Glutamatergic neuron (in vitro differentiated cells): ENCODE results near the gene IL17RD. TPM values are rescaled to one million over a fixed set of nuclear protein-coding genes. Genes with fewer than 3 reads are reported as not detected.
A peak's percentile ranks its signal among the peaks of the same experiment; 100 is the strongest.

Experiments used
- DNase-seq: peaks from one replicate; pipeline ENCODE4 v3.0.0; 2022
- H3K27ac Mint-ChIP-seq: one replicate; pipeline ENCODE4 v1.8.0; 2020; ENCODE audit warnings: mild to moderate bottlenecking, mixed read lengths, inconsistent platforms; ENCODE audit not compliant: unreplicated experiment
- H3K27me3 Mint-ChIP-seq: one replicate; pipeline ENCODE4 v1.8.0; 2020; ENCODE audit warnings: mild to moderate bottlenecking, moderate library complexity, mixed read lengths, inconsistent platforms; ENCODE audit not compliant: unreplicated experiment
- H3K36me3 Mint-ChIP-seq: one replicate; pipeline ENCODE4 v1.8.0; 2020; ENCODE audit warnings: mild to moderate bottlenecking, mixed read lengths, inconsistent platforms; ENCODE audit not compliant: unreplicated experiment
- H3K4me1 Mint-ChIP-seq: one replicate; pipeline ENCODE4 v1.8.0; 2020; ENCODE audit warnings: mild to moderate bottlenecking, low read depth, mixed read lengths, inconsistent platforms; ENCODE audit not compliant: unreplicated experiment
- H3K4me3 Mint-ChIP-seq: one replicate; pipeline ENCODE4 v1.8.0; 2020; ENCODE audit warnings: mild to moderate bottlenecking, mixed read lengths, inconsistent platforms; ENCODE audit not compliant: unreplicated experiment
- H3K9me3 Mint-ChIP-seq: one replicate; pipeline ENCODE4 v1.8.0; 2020; ENCODE audit warnings: mild to moderate bottlenecking, moderate library complexity, mixed read lengths, inconsistent platforms; ENCODE audit not compliant: unreplicated experiment
- CTCF ChIP-seq: fragments of 200-600 bp; sonication (generic); IDR thresholded peaks from one replicate; pipeline ENCODE4 v1.5.0; 2021; ENCODE audit not compliant: partially characterized antibody, unreplicated experiment
- total RNA-seq: library from RNA; stranded (reverse); fragmentation: NEBNext Ultra II Directional; extraction: Animal tissue kit (Norgen Biotek cat#: 25700); gene quantifications from one replicate; pipeline ENCODE4 v1.2.1, GENCODE V29; 2021; ENCODE audit not compliant: unreplicated experiment

The IL17RD gene
- total RNA-seq, 1 donor from 2014 or later: 31.1 TPM

DNA sequence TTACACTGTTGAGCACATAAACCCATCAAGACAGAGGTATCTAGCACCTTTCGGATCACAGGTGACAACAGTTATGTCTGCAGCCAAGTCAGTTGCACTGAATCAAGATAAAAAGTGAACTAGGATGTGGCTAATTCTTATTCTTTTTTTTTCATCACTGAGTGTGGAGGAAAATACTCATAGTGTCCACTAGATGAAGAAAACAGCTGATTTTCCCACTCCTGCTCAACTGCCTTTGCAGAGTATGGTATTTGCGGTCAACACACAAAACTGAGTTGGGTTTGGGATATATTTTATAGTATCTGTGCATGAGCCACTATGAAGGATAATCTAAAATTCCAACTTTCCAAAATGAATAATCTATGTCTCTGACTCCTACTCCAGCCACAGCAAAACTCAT lies 32.5 kb downstream of the IL17RD start:
- no peaks in the 10 kb centered on the region for H3K36me3 Mint-ChIP-seq
- no peak overlapping the region for H3K4me3 Mint-ChIP-seq
- peaks cover 9% of the 10 kb centered on the region for H3K27me3 Mint-ChIP-seq
- peaks cover 11% of the 10 kb centered on the region for H3K9me3 Mint-ChIP-seq
- no peak overlapping the region for H3K27ac Mint-ChIP-seq
- DNase-seq: no peak
- TF ChIP-seq CTCF: no peak
- peaks cover 38% of the 10 kb centered on the region for H3K4me1 Mint-ChIP-seq

- Mint-ChIP-seq H3K9me3 (peaks cover 11% of the 10 kb centered on the region), H3K36me3 (no peaks in the 10 kb centered on the region), H3K4me1 (peaks cover 36% of the 10 kb centered on the region), H3K4me3 (peak overlapping the region; percentile 82), H3K27ac (peak overlapping the region; percentile 94), H3K27me3 (peaks cover 8% of the 10 kb centered on the region)
- no peak for DNase-seq
- no peak for TF ChIP-seq CTCF
Observed at GRCh38 chr3:57131210-57131588, 34.0 kb downstream of the IL17RD start.

DNA sequence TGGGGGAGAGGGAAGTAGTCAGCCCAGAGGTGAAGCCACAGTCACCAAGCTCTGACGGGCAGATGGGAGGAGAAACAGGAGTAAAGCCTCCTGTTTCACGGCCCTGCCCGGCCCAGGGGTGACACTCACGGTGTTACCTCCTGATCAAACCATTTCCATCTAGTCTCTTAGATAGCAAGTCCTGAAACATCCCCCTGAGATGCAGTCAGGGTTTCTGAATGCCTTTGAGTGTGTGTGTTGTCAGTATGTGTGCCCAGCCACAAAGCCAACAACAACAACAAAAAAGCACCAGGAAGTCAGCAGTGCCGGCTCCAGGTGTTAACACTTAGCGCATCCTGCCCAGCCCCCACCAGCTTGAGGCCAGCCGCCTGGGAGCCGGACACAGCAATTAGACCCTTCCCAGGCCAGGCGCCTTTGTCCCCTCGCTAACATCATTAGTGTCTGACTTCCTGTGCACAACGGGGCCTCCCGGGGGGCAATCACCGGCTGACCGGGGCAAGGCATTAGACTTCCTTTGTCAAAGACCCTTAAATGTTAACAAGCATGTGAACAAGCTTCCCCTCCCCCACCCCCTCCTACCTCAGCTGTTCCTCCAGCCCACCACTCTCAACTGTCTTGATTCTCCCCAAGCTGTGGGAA lies 34.5 kb downstream of the IL17RD start:
- no peak for TF ChIP-seq CTCF
- DNase-seq: peak; percentile 84
- Mint-ChIP-seq H3K4me1 (peaks cover 36% of the 10 kb centered on the region), H3K4me3 (peak overlapping the region; percentile 82), H3K27ac (peak overlapping the region; percentile 94), H3K9me3 (peaks cover 11% of the 10 kb centered on the region), H3K27me3 (peaks cover 8% of the 10 kb centered on the region), H3K36me3 (no peaks in the 10 kb centered on the region)

DNA sequence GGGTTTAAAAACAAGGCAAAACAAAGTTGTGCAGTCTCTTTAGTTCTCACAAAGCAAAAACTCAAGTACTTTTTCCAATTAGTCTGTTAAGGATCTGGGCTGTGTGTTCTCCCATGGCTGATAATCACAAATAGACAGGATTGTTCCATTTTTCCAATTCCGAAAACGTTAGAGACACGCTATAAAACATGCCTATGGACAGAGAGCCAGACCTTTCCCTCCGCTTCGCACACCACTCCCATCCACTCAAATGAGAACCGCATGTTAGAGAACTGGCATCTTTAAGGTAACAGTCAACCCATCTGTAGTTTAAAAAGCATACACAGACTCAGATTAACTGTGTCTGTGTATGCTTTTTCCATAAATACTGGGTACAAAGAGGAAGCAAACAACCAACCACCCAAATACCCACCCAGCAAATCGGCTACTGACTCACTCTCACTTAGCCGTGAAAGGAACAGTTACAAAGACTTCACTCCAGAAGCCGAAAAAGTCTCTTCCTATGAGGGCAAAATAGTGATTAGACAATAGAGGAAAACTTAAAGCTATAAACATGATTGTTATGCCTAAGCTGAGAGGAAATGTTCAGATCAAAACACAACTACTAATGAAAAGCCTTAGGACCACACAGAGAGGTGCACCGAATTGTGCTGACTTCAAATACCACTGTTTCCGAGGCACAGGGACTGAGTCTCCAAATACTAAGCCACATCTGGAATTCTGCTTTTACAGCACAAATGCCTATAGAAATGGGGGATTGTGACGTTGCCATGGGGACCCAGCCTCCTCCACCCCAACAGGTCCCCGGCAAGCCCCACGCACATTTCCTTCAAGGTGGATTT lies 36.1 kb downstream of the IL17RD start:
- H3K36me3 Mint-ChIP-seq: no peaks in the 10 kb centered on the region
- no peak overlapping the region for H3K4me3 Mint-ChIP-seq
- no peak overlapping the region for H3K27ac Mint-ChIP-seq
- no peak for DNase-seq
- peaks cover 32% of the 10 kb centered on the region for H3K4me1 Mint-ChIP-seq
- H3K9me3 Mint-ChIP-seq: peaks cover 11% of the 10 kb centered on the region
- no peak for TF ChIP-seq CTCF
- peaks cover 8% of the 10 kb centered on the region for H3K27me3 Mint-ChIP-seq
